Measurements from ENCODE around the gene DNAJC1.

DNA sequence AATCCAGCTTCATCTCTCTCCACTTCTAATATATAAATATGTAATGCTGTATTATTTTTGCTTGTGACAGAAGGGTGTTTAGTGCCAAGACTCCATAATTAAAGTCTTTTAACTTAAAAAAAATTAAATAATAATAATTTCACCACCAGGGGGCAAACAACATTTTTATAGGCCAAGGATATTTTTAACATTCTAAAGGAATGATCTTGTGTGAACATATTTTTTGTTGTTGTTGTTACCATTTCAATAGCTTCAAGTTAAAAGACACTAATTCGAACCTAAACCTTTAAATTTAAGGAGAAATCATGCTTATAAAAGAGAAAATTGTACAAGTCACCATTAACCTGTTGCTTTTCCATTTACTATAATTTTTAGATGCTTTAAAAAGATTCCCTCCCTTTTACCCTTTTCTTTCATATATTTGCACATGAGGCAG lies 7.5 kb upstream of the DNAJC1 start:
- TF ChIP-seq CTCF (IDR thresholded peaks at IDR 0.05) (no peak; the same call in 1 of the 2 replicates), POLR2AphosphoS5 (IDR thresholded peaks at IDR 0.05; ENCODE audit: low read depth, low read length) (no peak)

Measured in Panc1 (cell line).